Peyer's patch (tissue), 4 donors: ENCODE data around the gene HEATR9.

Experiments
- CTCF ChIP-seq, 6 experiments: fragments of 450-650 bp in 4 of 6; fragments of 200-600 bp in 2 of 6; sonication (generic) in 1 of 6; IDR thresholded peaks; one replicate each; pipeline ENCODE4 v1.5.1; 2017 to 2019; ENCODE audit warnings: antibody characterized with exemption in 6 of 6, mild to moderate bottlenecking in 3 of 6, moderate library complexity in 1 of 6
- POLR2A ChIP-seq, 2 donors: fragments of 450-650 bp; IDR thresholded peaks; one replicate each; pipeline ENCODE4 v1.5.1; 2017; ENCODE audit warnings: antibody characterized with exemption in 2 of 2, mild to moderate bottlenecking in 2 of 2, moderate library complexity in 2 of 2

DNA sequence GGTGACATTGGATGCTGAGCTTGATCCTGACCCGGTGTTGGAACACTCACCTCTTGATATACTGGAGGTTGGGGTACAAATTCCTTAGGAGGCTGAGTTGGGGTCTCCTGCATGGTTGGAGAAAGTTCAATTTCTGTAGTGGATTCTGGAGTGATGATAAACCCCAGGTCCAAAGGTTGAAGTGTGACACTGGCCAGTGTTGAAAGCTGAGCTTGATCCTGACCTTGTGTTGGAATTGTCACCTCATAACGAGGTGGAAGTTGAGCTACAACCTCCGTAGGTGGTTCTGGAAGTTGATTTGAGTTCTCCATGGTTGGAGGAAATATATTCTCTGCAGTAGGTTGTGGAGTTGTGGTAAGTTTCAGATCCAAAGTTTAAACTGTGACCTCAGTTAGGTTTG, 40.7 kb upstream of the HEATR9 start:
- TF ChIP-seq CTCF (IDR thresholded peaks at IDR 0.05) = no peak
- no peak for TF ChIP-seq POLR2A (IDR thresholded peaks at IDR 0.05)
